Liver (tissue), 3 donors: ENCODE measurements around the gene TESK2.

Experiments
- CTCF ChIP-seq: fragments of 150-350 bp; IDR thresholded peaks from 2 replicates; pipeline ENCODE4 v1.5.1; 2017; ENCODE audit warnings: improper control_type of control experiment, low read depth, low read length; ENCODE audit not compliant: missing input control
- EGR1 ChIP-seq, 2 donors: IDR thresholded peaks; 2 replicates each; pipeline ENCODE4 v1.6.1; 2016 to 2018; ENCODE audit warnings: antibody characterized with exemption in 2 of 2, low read depth in 2 of 2
- FOXA1 ChIP-seq: IDR thresholded peaks from 2 replicates; pipeline ENCODE4 v1.6.1; 2016; ENCODE audit warnings: antibody characterized with exemption
- GABPA ChIP-seq, 2 donors: IDR thresholded peaks in 1 of 2; conservative IDR thresholded peaks in 1 of 2; 2 replicates each; pipeline ENCODE4 v1.6.1; 2016; ENCODE audit warnings: antibody characterized with exemption in 2 of 2, mild to moderate bottlenecking in 1 of 2, moderate library complexity in 1 of 2
- JUND ChIP-seq, 2 donors: IDR thresholded peaks; 2 replicates each; pipeline ENCODE4 v1.6.1; 2016; ENCODE audit warnings: antibody characterized with exemption in 2 of 2
- RAD21 ChIP-seq, 2 donors: IDR thresholded peaks; 2 replicates each; pipeline ENCODE4 v1.6.1; 2016; ENCODE audit warnings: antibody characterized with exemption in 2 of 2, mild to moderate bottlenecking in 2 of 2
- REST ChIP-seq: IDR thresholded peaks from 2 replicates; pipeline ENCODE4 v1.6.1; 2016; ENCODE audit warnings: antibody characterized with exemption, mild to moderate bottlenecking
- RXRA ChIP-seq, 2 donors: IDR thresholded peaks; 2 replicates each; pipeline ENCODE4 v1.6.1; 2017 to 2018; ENCODE audit warnings: antibody characterized with exemption in 2 of 2, mild to moderate bottlenecking in 1 of 2
- donor health status: healthy.
- donor health status: healthy.

- TF ChIP-seq CTCF (no peak), JUND (IDR thresholded peaks at IDR 0.05) (no peak), EGR1 (IDR thresholded peaks at IDR 0.05; ENCODE audit: low read depth in 2 of 2) (no peak), REST (no peak), RAD21 (IDR thresholded peaks at IDR 0.05) (no peak), GABPA (IDR thresholded peaks at IDR 0.05 in 1 of 2, conservative IDR thresholded peaks at IDR 0.05 in 1 of 2) (no peak), FOXA1 (no peak), RXRA (IDR thresholded peaks at IDR 0.05) (no peak)
These were observed 165.0 kb downstream of the TESK2 start for GRCh38 chr1:45325851-45326506.
